ENCODE results near the gene SSH2.

DNA sequence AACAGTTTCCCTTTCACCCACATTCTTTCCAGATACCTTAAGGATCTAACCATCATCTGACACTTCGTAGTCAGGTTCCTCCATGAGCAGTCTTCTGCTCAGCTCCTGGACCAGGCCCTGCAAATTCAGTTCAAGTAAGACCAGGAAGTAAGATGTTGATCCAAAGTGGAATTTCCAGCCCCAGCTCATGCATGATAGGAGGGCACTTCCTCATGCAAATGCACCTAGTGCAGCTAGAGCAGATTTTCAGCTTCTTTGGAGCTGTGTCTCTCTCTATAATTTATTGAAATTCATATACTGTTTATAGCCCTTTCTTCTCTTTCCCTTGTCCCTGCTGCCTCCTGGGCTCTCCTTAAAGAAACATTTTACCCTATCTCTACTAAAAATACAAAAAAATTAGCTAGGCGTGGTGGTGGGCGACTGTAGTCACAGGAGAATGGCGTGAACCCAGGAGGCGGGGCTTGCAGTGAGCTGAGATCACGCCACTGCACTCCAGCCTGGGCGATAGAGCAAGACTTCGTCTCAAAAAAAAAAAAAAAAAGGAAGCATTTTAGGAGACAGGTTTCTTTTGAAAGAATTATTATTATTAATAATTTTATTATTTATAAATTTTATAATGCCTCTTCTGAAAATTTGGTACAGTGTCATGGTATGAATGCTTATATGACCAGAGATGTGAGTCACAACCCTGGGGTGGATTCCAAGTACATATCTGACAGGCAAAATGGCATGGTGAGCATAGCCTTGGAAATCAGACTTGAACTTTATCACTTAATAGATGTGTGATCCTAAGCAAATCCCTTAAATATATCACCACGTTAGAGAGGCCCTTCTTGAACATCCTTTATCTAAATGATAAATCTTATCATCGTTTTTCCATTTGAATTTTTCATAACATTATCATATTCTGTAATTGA, 94.3 kb downstream of the SSH2 start:
- TF ChIP-seq, protein P1, sequence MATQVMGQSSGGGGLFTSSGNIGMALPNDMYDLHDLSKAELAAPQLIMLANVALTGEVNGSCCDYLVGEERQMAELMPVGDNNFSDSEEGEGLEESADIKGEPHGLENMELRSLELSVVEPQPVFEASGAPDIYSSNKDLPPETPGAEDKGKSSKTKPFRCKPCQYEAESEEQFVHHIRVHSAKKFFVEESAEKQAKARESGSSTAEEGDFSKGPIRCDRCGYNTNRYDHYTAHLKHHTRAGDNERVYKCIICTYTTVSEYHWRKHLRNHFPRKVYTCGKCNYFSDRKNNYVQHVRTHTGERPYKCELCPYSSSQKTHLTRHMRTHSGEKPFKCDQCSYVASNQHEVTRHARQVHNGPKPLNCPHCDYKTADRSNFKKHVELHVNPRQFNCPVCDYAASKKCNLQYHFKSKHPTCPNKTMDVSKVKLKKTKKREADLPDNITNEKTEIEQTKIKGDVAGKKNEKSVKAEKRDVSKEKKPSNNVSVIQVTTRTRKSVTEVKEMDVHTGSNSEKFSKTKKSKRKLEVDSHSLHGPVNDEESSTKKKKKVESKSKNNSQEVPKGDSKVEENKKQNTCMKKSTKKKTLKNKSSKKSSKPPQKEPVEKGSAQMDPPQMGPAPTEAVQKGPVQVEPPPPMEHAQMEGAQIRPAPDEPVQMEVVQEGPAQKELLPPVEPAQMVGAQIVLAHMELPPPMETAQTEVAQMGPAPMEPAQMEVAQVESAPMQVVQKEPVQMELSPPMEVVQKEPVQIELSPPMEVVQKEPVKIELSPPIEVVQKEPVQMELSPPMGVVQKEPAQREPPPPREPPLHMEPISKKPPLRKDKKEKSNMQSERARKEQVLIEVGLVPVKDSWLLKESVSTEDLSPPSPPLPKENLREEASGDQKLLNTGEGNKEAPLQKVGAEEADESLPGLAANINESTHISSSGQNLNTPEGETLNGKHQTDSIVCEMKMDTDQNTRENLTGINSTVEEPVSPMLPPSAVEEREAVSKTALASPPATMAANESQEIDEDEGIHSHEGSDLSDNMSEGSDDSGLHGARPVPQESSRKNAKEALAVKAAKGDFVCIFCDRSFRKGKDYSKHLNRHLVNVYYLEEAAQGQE (IDR thresholded peaks at IDR 0.05; ENCODE audit: borderline replicate concordance in 1 of 2, low read depth in 1 of 2, low read length in 2 of 2) = no peak
- no peak for TF ChIP-seq PRPF4 (IDR thresholded peaks at IDR 0.05; ENCODE audit: low read depth, low read length, poor library complexity, severe bottlenecking)

Data from HepG2 (cell line).